Esophagus squamous epithelium (tissue), 5 donors: ENCODE results near the gene TGIF2. TPM values are rescaled to one million over a fixed set of nuclear protein-coding genes. Genes with fewer than 3 reads are reported as not detected.
A peak's percentile ranks its signal among the peaks of the same experiment; 100 is the strongest.

ENCODE experiments used
- DNase-seq: peaks from one replicate; lab custom pipeline; 2025; lab: John Stamatoyannopoulos, UW
- H3K27ac ChIP-seq, 4 donors: fragments of 200-600 bp; sonication (generic); one replicate each; pipeline ENCODE4 v1.5.1; 2016 to 2019; ENCODE audit warnings: mild to moderate bottlenecking in 1 of 4
- H3K27me3 ChIP-seq, 4 donors: fragments of 200-600 bp; sonication (generic); 1 replicate in 3 of 4; 2 replicates in 1 of 4; pipeline versions ENCODE4 v1.5.1 to v1.6.0; 2017 to 2021; ENCODE audit warnings: antibody characterized with exemption in 1 of 4
- H3K36me3 ChIP-seq, 3 donors: fragments of 200-600 bp; sonication (generic); one replicate each; pipeline ENCODE4 v1.5.1; 2016 to 2019
- H3K4me1 ChIP-seq, 3 donors: fragments of 200-600 bp; sonication (generic); one replicate each; pipeline ENCODE4 v1.5.1; 2017 to 2019
- H3K4me3 ChIP-seq, 4 donors: fragments of 200-600 bp; sonication (generic); 1 replicate in 3 of 4; 2 replicates in 1 of 4; pipeline ENCODE4 v1.5.1; 2016 to 2019; ENCODE audit warnings: mild to moderate bottlenecking in 2 of 4, moderate library complexity in 1 of 4
- H3K9me3 ChIP-seq, 3 donors: fragments of 200-600 bp; sonication (generic); one replicate each; pipeline ENCODE4 v1.5.1; 2016 to 2019
- POLR2A ChIP-seq, 4 donors: fragments of 450-650 bp; IDR thresholded peaks; one replicate each; pipeline ENCODE4 v1.6.1; 2017; ENCODE audit warnings: antibody characterized with exemption in 4 of 4, mild to moderate bottlenecking in 4 of 4, moderate library complexity in 3 of 4
- WGBS, 2 donors: methylation state at CpG; one replicate each; pipeline ENCODE4 v1.1.5; 2018; 5-methylcytosine and 5-hydroxymethylcytosine counted together
- intact Hi-C: fragments of 100-400 bp; cut with DNase I; formaldehyde crosslinking; loops from one replicate; pipeline ENCODE4 v1.15.0; 2022
- total RNA-seq, 4 donors: library from RNA; depleted of rRNA; stranded (reverse); fragments of >200 nt; gene quantifications; one replicate each; pipeline ENCODE4 v1.1.0, GENCODE V29; 2016
- TF ChIP-seq, protein P1 (sequence below), 6 experiments: fragments of 450-650 bp in 4 of 6; fragments of 200-600 bp in 2 of 6; sonication (generic) in 2 of 6; IDR thresholded peaks; one replicate each; pipeline ENCODE4 v1.5.1; 2016 to 2019; ENCODE audit warnings: antibody characterized with exemption in 6 of 6, mild to moderate bottlenecking in 4 of 6, moderate library complexity in 4 of 6
- donor health status: DM: yes; HTN: yes; CAD: no.

TGIF2 gene
- total RNA-seq, 4 donors from 2014 or later = 3.4 to 10.9 (median 7.1) TPM

DNA sequence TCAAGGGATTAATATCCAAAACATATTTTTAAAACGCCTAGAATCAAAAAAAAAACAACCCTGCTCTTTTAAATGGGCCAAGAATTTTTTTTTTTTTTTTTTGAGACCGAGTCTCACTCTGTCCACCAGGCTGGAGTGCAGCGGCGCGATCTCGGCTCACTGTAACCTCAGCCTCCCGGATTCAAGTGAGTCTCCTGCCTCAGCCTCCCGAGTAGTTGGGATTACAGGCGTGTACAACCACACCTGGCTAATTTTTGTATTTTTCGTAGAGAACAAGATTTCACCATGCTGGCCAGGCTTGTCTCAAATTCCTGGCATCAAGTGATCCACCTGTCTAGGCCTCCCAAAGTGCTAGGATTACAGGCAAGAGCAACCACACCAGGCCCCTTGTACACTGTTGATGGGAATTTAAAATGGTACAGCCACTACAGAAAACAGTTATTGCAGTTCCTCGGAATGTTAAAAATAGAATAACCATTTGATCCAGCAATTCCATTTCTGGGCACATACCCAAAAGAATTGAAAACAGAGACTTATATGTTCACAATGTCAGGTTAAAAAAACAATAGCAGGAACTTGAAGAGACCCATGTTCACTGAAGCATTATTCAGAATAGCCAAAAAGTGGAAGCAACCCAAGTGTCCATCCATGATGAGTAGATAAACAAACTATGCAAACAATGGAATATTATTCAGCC lies 35.2 kb upstream of the TGIF2 start:
- no peak for DNase-seq
- Histone ChIP-seq H3K4me1 (peaks cover 7 to 35% (median 9%) of the 10 kb centered on the region in 3 donors), H3K9me3 (no peaks in the 10 kb centered on the region), H3K27me3 (peaks cover 0 to 18% (median 0%) of the 10 kb centered on the region in 4 donors), H3K27ac (peak overlapping the region in 3 of 4 donors; percentile 55 to 92 (median 90)), H3K4me3 (no peak overlapping the region), H3K36me3 (no peaks in the 10 kb centered on the region)
- TF ChIP-seq POLR2A (IDR thresholded peaks at IDR 0.05) = no peak
- TF ChIP-seq, protein P1, sequence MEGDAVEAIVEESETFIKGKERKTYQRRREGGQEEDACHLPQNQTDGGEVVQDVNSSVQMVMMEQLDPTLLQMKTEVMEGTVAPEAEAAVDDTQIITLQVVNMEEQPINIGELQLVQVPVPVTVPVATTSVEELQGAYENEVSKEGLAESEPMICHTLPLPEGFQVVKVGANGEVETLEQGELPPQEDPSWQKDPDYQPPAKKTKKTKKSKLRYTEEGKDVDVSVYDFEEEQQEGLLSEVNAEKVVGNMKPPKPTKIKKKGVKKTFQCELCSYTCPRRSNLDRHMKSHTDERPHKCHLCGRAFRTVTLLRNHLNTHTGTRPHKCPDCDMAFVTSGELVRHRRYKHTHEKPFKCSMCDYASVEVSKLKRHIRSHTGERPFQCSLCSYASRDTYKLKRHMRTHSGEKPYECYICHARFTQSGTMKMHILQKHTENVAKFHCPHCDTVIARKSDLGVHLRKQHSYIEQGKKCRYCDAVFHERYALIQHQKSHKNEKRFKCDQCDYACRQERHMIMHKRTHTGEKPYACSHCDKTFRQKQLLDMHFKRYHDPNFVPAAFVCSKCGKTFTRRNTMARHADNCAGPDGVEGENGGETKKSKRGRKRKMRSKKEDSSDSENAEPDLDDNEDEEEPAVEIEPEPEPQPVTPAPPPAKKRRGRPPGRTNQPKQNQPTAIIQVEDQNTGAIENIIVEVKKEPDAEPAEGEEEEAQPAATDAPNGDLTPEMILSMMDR (IDR thresholded peaks at IDR 0.05) = no peak
- intact Hi-C loops = no loop called here
- 67 to 70% methylated on average over 11 of the region's 11 CpGs for WGBS, 2 donors

DNA sequence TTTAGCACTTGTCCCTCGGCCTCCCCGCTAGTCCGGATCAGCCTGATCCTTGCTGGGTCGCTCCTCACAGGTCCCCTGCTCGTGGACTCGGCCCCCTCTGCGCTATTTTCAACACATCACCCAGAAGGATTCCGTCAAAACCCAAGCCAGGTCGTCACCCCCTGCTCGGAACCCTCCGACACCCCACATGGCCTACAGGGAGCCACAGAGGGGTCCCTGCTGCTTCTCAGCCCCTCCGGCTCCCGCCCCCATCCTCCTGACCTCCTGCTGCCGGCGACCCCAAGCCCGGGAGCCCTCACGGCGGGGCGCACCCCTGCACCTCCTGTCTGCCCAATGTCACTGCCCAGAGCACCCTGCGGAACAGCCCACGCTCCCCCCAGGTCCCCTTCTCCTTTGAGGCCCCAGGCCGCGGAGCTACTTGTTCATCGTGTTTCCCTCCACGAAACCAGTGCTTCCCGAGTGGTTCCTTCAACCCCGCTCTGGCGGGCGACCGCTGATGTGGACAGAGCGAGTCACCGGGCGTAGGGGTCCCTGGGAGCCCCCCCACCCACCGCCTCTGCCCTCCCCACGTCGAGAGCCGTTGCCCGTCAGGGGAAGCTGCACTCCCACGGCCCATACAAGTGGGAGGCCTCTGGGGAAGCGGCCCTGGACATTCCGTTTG lies 32.7 kb upstream of the TGIF2 start:
- no peak for DNase-seq
- Histone ChIP-seq H3K9me3 (no peaks in the 10 kb centered on the region), H3K27me3 (peaks cover 0 to 18% (median 0%) of the 10 kb centered on the region in 4 donors), H3K36me3 (peaks cover 0 to 4% (median 0%) of the 10 kb centered on the region in 3 donors), H3K4me1 (peaks cover 11 to 57% (median 22%) of the 10 kb centered on the region in 3 donors), H3K27ac (peak overlapping the region; percentile 77 to 94 (median 91)), H3K4me3 (peak overlapping the region; percentile 56 to 72 (median 68))
- TF ChIP-seq POLR2A (IDR thresholded peaks at IDR 0.05) = no peak
- intact Hi-C loops = loop anchor here (10.0 kb wide), 1 partner anchor 76 kb away; no protein-coding TSS in a partner anchor
- 58 to 71% methylated on average over 12 to 15 of the region's 41 CpGs for WGBS, 2 donors

DNA sequence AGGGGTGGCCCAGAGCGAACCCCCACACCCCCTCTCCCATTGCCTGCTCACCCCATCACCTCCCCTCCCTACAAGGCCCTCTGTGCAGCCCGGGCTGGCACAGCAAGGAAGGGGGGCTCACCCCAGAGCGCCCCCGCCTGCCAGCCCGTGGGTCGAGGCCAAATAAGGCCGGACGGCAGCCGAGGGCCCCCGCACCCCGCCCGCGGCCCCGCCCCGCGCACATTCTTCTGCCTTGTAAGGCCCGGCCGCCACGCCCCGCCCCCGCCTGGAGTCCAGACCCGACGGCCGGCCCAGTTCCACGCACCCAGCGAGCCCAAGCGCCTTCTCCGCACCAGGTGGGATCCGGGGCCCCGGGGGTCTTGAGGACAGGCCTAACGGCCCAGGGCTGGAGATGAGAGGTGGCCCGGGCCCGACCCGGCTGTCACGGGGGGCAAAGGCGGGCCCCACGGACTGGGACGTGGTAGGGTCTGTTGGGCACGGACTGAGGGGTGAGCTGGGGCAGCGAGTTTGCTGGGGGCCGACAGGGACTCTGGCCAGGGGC lies 32.1 kb upstream of the TGIF2 start, which contains the start of gene MYL9:
TSS of gene MYL9 (plus strand) at position 293 of the 541 bp plus-strand sequence. CDS start 3,366 bp downstream, outside the sequence.
- no peak for DNase-seq
- intact Hi-C loops = loop anchor here (10.0 kb wide), 1 partner anchor 76 kb away; no protein-coding TSS in a partner anchor
- WGBS, 2 donors = 6% methylated on average over 6 of the region's 41 CpGs; no CpG with 5 or more reads in 1 of the 2 donors

DNA sequence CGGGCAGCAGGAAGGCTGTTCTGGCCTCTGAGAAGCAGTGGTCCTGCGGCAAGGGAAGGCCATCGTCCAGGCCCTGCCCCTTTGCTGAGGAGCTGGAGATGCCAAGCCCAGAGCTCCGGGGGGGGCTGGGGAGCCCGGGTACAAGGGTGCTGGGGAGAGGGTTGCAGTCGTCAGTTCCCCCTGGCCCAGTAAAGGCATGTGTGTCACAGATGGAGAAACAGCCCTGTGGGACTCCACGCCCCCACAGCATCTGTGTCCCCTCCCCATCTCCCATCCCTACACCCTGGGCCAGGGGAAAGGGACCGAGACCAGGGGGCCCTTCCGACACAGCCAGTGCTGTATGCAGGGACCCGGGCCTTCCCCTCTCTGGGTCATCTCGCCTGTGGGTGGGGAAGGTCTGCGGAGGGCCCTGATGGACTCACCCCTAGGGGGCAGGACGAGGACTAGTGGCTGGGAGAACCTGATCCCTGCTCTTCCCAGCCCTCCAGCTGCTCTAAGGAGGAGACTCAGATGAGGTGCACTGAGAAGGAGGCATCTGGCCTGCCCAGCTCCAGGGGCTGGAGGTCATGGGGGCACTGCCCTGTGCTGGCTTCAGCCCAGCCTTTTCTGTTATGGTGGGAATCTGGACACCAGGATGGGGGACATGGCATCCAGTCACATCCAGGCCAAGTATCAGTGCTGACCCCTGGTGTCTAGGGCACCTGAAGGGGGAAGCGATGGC lies 31.5 kb upstream of the TGIF2 start:
- intact Hi-C loops = loop anchor here (10.0 kb wide), 1 partner anchor 77 kb away; no protein-coding TSS in a partner anchor
- no peak for DNase-seq
- 23% methylated on average over 4 of the region's 14 CpGs; no CpG with 5 or more reads in 1 of the 2 donors for WGBS, 2 donors
- Histone ChIP-seq H3K9me3 (no peaks in the 10 kb centered on the region), H3K4me3 (peak overlapping the region; percentile 56 to 72 (median 68)), H3K27ac (peak overlapping the region; percentile 77 to 94 (median 91)), H3K27me3 (peaks cover 0 to 18% (median 0%) of the 10 kb centered on the region in 4 donors), H3K4me1 (peaks cover 11 to 69% (median 25%) of the 10 kb centered on the region in 3 donors), H3K36me3 (peaks cover 0 to 16% (median 0%) of the 10 kb centered on the region in 3 donors)
- no peak for TF ChIP-seq POLR2A (IDR thresholded peaks at IDR 0.05)
- TF ChIP-seq, protein P1 (IDR thresholded peaks at IDR 0.05) = peak in 4 of 6 experiments; percentile 36 to 46 (median 44)

More for the DNA sequence above, 32.1 kb upstream of the TGIF2 start, which contains the start of gene MYL9:
- Histone ChIP-seq H3K36me3 (peaks cover 0 to 10% (median 0%) of the 10 kb centered on the region in 3 donors), H3K27ac (peak within 1 kb of the TSS; percentile 77 to 94 (median 91)), H3K27me3 (peaks cover 0 to 18% (median 0%) of the 10 kb centered on the region in 4 donors), H3K4me1 (peaks cover 11 to 63% (median 25%) of the 10 kb centered on the region in 3 donors), H3K4me3 (peak within 1 kb of the TSS; percentile 56 to 72 (median 68)), H3K9me3 (no peaks in the 10 kb centered on the region)
- TF ChIP-seq, protein P1 (IDR thresholded peaks at IDR 0.05) = no peak
- TF ChIP-seq POLR2A (IDR thresholded peaks at IDR 0.05) = peak in 2 of 4 donors; percentile 29 to 65
